LNCAP (cell line): Measurements from ENCODE around the gene RASSF7.

Experiments used
- CTCF ChIP-seq: fragments of 450-650 bp; IDR thresholded peaks from 2 replicates; pipeline ENCODE4 v1.5.1; 2017; ENCODE audit warnings: mild to moderate bottlenecking

Gene RASSF7

GRCh38 chr11:520428-521176 lies 40.2 kb upstream of the RASSF7 start:
- no peak for TF ChIP-seq CTCF

GRCh38 chr11:521177-521688 lies 39.5 kb upstream of the RASSF7 start:
- TF ChIP-seq CTCF: no peak

DNA sequence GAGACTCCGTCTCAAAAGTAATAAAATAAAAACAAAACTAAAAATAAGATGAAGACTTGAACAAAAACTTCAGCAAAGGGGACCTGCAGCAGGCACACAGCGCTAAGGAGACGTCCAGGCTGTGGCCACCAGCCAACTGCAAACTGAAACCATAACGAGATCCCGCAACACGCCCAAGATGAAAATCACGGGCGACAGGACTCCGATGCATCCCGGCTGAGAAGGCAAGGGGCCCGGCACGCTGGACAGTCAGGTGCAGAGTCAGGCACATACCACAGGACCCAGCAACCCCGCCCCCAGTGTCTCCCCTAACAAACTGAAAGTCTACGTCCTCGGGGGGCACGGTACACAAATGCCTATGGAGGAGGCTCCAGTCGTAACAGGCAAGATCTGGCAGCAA lies 34.6 kb upstream of the RASSF7 start:
- no peak for TF ChIP-seq CTCF

GRCh38 chr11:528166-528814 lies 32.5 kb upstream of the RASSF7 start:
- TF ChIP-seq CTCF: no peak

DNA sequence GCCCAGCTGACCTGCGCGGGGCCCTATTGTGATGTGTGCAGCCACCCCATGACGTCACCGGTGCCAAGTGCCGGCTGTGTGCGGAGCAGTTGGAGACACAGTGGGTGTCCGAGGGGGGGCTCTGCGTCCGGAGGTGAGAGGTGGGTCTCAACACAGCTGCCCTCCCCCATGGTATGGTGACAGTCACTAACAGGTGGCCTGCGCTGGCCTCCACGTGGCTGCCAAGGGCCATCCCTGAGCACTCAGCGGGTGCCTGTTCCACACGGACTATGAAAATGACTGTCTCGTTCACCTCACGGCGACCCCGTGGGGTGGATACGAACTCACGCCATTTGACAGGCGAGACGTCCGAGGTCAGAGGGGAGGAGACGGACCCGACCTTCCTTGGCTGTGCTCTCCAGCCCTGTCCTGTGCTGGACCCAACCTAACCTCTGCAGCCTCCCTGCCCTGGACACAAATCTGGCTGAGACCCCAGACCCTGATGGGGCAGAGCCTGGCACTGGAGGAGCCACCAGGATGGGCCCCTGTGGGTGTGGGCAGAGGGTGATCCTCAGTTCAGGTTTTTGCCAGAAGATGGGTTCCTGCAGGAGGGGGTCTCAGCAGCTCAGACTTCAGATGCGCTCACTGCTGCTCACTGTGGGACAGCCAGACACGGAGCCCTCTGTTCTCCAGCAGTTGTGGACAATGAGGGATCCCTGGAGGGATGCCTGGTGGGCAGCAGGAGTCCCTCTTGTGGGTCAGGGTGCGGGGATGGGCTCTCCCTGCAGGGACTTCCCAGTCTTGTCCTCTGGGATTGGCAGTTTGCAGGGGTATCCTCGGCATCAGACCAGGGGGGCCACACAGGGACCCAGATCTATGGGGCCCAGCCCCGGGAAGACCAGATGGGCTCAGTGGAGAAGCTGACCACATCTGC lies 31.7 kb upstream of the RASSF7 start:
- no peak for TF ChIP-seq CTCF

DNA sequence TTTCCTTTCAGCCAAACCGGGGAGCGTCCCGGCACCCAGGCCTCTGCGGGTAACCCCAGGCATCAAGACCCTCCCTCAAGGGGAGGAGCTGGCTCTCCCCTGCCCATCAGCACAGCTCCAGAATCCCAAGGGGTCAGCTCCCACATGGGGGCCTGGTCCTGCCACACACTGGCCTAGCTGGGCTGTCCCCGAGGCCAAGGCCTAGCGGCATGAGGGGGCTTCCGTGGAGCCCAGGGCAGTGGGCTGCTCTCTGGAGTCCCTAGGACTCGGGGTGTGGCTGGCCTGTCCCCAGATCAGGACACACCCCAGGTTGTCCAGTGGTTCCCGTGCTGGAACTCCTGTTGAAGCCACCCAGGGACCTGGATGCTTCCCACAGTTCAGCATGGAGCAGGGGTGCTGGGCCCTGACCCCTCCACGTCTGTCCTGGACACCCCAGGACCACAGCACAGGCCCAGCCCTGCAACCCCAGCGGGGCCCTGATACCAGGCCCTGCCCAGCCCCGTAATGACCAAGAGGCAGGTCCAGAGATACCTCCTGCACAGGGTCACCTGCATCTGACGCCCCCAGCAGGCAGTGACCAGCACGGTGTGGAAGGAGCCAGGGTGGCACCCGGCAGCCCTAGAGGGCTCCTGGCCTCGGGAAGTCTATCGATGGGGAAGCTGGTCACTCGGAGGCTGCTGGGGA lies 30.9 kb upstream of the RASSF7 start:
- TF ChIP-seq CTCF: no peak
